ENCODE measurements around the gene URB2.
A peak's percentile ranks its signal among the peaks of the same experiment; 100 is the strongest.

The URB2 gene

DNA sequence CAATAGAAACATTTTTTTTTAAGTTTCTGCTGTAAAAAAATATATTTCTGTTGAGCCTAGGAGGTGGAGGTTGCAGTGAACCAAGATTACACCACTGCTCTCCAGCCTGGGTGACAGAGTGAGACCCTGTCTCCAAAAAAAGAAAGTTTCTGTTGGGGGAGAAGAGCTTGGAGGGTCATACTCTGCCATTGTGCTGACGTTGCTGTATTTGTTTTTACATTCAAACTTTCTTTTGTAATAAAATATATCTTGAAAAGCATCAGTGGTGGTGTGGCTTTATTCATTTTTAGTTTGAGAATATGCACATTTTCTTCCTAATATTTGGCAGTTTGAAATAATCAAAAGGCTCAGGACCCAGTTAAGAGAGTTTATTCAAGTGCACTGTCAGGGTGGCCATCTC is 64.6 kb downstream of the URB2 start:
- TF ChIP-seq, protein P1, sequence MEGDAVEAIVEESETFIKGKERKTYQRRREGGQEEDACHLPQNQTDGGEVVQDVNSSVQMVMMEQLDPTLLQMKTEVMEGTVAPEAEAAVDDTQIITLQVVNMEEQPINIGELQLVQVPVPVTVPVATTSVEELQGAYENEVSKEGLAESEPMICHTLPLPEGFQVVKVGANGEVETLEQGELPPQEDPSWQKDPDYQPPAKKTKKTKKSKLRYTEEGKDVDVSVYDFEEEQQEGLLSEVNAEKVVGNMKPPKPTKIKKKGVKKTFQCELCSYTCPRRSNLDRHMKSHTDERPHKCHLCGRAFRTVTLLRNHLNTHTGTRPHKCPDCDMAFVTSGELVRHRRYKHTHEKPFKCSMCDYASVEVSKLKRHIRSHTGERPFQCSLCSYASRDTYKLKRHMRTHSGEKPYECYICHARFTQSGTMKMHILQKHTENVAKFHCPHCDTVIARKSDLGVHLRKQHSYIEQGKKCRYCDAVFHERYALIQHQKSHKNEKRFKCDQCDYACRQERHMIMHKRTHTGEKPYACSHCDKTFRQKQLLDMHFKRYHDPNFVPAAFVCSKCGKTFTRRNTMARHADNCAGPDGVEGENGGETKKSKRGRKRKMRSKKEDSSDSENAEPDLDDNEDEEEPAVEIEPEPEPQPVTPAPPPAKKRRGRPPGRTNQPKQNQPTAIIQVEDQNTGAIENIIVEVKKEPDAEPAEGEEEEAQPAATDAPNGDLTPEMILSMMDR (IDR thresholded peaks at IDR 0.05), result no peak
- DNase-seq (ENCODE audit: low spot score), result no peak
- H3K4me3 ChIP-seq, result no peak overlapping the region
- no peak overlapping the region for H3K27ac ChIP-seq

DNA sequence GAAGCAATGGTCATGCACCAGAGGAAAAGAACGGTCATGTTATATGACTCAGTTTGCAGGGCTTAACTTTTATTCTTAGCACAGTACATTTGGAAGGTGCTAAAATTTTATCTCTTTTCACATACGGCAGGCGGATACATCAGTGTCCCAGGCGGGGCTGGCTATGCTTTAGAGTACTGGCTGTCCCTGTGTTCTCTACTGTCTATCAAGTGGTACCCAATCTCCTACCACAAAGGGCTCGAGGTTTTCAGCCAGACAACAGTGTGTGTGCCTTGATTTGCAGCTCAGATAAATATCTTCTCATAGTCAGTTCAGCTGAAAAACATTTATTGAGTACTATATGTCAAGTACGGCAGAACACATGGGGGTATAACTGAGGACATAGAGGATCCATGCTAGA is 65.3 kb downstream of the URB2 start:
- TF ChIP-seq, protein P1 (IDR thresholded peaks at IDR 0.05), result no peak
- H3K4me3 ChIP-seq, result no peak overlapping the region
- DNase-seq (ENCODE audit: low spot score), result no peak
- H3K27ac ChIP-seq, result no peak overlapping the region

DNA sequence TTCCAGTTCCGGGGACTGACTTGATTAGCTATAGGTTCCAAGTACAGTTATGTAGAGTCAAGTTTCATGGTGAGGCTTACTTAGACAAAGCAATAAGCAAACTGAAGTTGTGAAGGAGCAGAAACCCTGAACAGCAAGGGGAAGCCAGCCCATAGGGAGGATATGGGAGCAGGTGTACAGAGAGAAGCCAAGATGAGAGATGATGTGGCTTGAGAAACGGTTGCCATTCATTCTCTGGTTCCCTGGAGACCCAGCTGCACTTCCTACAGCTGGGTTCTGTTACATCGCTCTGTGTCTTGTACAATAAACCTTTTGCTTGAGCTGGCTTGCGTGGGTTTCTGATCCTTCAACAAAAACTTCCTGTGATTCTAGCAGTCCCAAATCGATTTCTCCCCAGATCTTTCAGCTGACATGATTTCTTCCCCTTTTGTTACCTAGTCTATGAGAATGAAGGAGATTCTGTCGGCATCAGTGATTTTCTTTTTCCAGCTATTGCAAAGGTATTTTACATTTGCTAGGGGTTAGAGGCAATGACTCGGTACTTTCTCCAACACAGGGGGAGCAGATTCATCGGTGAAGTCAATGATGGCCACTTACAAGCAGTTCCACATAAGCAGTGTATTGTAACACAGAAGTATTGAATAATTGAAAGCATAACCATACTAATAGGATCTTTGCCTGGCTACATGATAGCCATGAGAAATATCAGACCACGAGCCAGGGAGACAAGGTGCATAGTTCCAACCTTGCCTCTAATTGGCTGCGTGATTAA is 67.3 kb downstream of the URB2 start:
- Histone ChIP-seq H3K27ac (peak overlapping the region in 1 of 2 donors; percentile 49), H3K4me3 (no peak overlapping the region)
- TF ChIP-seq, protein P1 (IDR thresholded peaks at IDR 0.05), result no peak
- DNase-seq (ENCODE audit: low spot score), result no peak

DNA sequence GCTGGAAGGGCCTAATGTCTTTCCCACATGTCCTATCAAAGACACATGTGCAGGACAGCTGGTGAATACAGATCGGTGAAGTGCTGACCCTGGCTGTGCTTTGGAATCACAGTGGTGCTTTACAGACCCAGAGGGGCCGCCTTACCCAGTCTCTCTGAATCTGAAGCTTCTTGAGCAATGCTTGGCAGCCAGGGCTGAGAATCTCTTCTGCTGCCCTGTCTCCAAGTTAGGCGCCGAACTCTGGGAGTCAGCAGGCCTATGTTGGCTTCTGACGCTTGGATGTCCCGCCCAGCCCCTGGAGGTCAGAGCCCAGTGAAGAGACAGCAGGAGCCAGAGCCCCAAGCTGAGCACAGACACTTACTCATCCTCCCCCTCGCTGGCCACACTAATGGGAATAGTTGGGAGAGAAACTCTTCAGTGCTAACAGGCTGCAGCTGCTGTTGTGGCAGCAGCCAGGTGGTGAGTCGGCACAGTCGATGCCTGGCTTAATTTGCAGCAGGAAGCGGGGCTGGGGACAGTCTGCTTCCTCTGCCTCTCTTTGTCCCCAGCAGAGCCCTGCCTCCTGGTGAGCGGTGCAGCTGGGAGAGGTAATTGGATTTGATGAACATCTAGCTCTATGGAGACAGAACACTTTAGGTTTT is 68.1 kb downstream of the URB2 start:
- TF ChIP-seq, protein P1 (IDR thresholded peaks at IDR 0.05), result no peak
- peak; percentile 85 for DNase-seq (ENCODE audit: low spot score)
- Histone ChIP-seq H3K27ac (peak overlapping the region in 1 of 2 donors; percentile 49), H3K4me3 (no peak overlapping the region)

DNA sequence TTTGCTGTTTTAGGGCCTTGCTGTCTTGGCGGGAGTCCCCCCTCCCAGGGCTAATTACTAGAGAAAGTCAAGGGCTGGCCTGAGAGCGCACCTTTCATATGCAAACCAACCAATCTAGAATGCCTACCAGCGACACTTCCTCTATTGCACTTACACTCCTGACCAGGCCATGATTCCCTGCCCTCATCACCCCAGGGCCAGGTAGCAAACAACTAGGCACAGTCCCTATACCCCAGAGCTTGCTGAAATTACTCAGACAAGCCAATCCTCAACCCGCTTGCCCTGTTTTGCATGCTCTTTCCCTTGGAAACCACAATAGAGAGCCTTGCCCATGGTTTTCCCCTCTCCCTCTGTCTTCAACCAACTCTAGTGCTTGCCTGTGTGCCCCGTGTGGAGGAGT is 70.3 kb downstream of the URB2 start:
- no peak overlapping the region for H3K27ac ChIP-seq
- TF ChIP-seq, protein P1 (IDR thresholded peaks at IDR 0.05), result no peak
- no peak for DNase-seq (ENCODE audit: low spot score)
- no peak overlapping the region for H3K4me3 ChIP-seq

DNA sequence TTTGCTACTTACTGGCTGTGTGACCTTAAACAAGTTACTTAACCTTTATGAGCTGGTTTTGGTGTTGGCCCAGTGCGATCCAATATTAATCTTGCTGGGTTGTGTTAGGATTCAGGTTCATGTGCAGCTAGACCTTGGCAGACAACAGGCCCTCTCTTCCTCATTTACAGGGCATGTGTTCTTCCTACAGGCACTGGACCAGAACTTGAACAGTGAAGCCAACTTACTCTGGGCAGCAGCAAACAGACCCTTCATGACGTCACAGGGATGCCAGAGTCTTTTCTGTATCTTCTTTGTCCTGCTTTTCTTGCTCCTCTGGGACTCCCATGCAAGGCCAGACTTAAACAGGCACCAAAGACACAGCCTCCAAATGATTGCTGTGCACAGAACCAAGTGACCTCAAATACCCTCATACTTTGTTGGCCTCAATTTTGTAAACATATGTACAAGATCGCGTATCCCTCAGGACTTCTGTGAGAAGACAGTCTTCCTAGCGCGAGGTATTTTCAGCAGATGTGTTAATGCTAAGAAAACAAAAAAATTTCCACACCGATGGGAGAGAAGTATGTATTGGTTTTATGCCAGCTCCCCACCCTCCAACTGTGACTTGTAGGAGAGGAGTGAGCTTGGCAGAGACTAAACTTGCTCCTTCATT is 73.7 kb downstream of the URB2 start:
- H3K4me3 ChIP-seq, result no peak overlapping the region
- H3K27ac ChIP-seq, result no peak overlapping the region
- TF ChIP-seq, protein P1 (IDR thresholded peaks at IDR 0.05), result no peak
- no peak for DNase-seq (ENCODE audit: low spot score)

Measured in coronary artery (tissue), 2 donors.